Adrenal gland (tissue), 12 donors: ENCODE results near the gene PCDHA5. TPM values are rescaled to one million over a fixed set of nuclear protein-coding genes. Genes with fewer than 3 reads are reported as not detected.

ENCODE experiments used
- DNase-seq, 7 donors: peaks; one replicate each; pipeline ENCODE4 v3.0.0-alpha.2; 2019 to 2020
- H3K27ac ChIP-seq, 5 donors: fragments of 200-600 bp; sonication (generic) in 4 of 5; 1 replicate in 3 of 5; 2 replicates in 2 of 5; pipeline versions ENCODE4 v1.5.1 to v1.8.0; 2016 to 2020; ENCODE audit warnings: mild to moderate bottlenecking in 1 of 5
- H3K27me3 ChIP-seq: fragments of 200-600 bp; 2 replicates; pipeline ENCODE4 v1.8.0; 2021
- H3K36me3 ChIP-seq, 2 donors: fragments of 200-600 bp; replicated peaks in 1 of 2; 1 replicate in 1 of 2; 2 replicates in 1 of 2; pipeline versions ENCODE4 v1.5.1 to v1.8.0; 2018 to 2022
- H3K4me1 ChIP-seq, 2 donors: fragments of 200-600 bp; replicated peaks in 1 of 2; 1 replicate in 1 of 2; 2 replicates in 1 of 2; pipeline versions ENCODE4 v1.5.1 to v1.8.0; 2018 to 2021
- H3K4me3 ChIP-seq, 4 donors: fragments of 200-600 bp; sonication (generic) in 3 of 4; one replicate each; pipeline ENCODE4 v1.5.1; 2016 to 2018
- H3K9me3 ChIP-seq, 3 donors: fragments of 200-600 bp; sonication (generic) in 1 of 3; replicated peaks in 1 of 3; 1 replicate in 2 of 3; 2 replicates in 1 of 3; pipeline versions ENCODE4 v1.5.1 to v1.8.0; 2016 to 2021
- POLR2A ChIP-seq, 2 donors: fragments of 450-650 bp; IDR thresholded peaks; one replicate each; pipeline ENCODE4 v1.6.1; 2017; ENCODE audit warnings: antibody characterized with exemption in 2 of 2, mild to moderate bottlenecking in 2 of 2, moderate library complexity in 1 of 2
- WGBS, 4 donors: extraction: QIAGEN DNeasy Blood & Tissue Kit in 2 of 4; methylation state at CpG; one replicate each; pipeline versions ENCODE4 v1.1.5 to v1.1.7; 2013 to 2017; 5-methylcytosine and 5-hydroxymethylcytosine counted together
- intact Hi-C, 2 donors: fragments of 100-400 bp; cut with DNase I; formaldehyde crosslinking; loops; one replicate each; pipeline versions ENCODE4 v1.14.1 to v1.15.0; 2022 to 2023
- polyA plus RNA-seq, 3 donors: library from polyadenylated mRNA; stranded (reverse); fragments of 200-250 nt in 2 of 3; fragments of 350-450 nt in 1 of 3; fragmentation: Illumina TruSeq in 1 of 3; extraction: RNeasy Lipid Tissue Mini Kit (QIAGEN cat#74804) in 1 of 3; gene quantifications; one replicate each; pipeline ENCODE4 v1.2.3, GENCODE V29; 2013 to 2014
- total RNA-seq, 9 donors: library from RNA; depleted of rRNA in 4 of 9; stranded (reverse); fragments of >200 nt in 4 of 9; fragments of 120-200 nt in 1 of 9; fragmentation: NEBNext Ultra II Directional in 1 of 9; extraction: Animal tissue kit (Norgen Biotek cat#: 25700) in 1 of 9; gene quantifications; one replicate each; pipeline versions ENCODE4 v1.1.0 to v1.2.4, GENCODE V29; 2013 to 2023
- TF ChIP-seq, protein P1 (sequence below), 6 experiments: fragments of 450-650 bp in 4 of 6; fragments of 200-600 bp in 2 of 6; sonication (generic) in 1 of 6; IDR thresholded peaks; 1 replicate in 5 of 6; 2 replicates in 1 of 6; pipeline versions ENCODE4 v1.5.1 to v1.8.0; 2016 to 2021; ENCODE audit warnings: antibody characterized with exemption in 6 of 6, mild to moderate bottlenecking in 2 of 6, moderate library complexity in 1 of 6
- donor health status: healthy with polysubstance abuse.
- donor health status: Bipolar disorder and iron deficiency.
- donor health status: DM: yes; HTN: yes; CAD: no.
- donor health status: DM: no; HTN: no; CAD: no.
- donor health status: DM: no; HTN: no; CAD: no.
- donor health status: DM: yes; HTN: yes; CAD: no.

The PCDHA5 gene
- total and polyA plus RNA-seq, 12 donors: 0.07 to 0.67 (median 0.17) TPM; not detected in 2

DNA sequence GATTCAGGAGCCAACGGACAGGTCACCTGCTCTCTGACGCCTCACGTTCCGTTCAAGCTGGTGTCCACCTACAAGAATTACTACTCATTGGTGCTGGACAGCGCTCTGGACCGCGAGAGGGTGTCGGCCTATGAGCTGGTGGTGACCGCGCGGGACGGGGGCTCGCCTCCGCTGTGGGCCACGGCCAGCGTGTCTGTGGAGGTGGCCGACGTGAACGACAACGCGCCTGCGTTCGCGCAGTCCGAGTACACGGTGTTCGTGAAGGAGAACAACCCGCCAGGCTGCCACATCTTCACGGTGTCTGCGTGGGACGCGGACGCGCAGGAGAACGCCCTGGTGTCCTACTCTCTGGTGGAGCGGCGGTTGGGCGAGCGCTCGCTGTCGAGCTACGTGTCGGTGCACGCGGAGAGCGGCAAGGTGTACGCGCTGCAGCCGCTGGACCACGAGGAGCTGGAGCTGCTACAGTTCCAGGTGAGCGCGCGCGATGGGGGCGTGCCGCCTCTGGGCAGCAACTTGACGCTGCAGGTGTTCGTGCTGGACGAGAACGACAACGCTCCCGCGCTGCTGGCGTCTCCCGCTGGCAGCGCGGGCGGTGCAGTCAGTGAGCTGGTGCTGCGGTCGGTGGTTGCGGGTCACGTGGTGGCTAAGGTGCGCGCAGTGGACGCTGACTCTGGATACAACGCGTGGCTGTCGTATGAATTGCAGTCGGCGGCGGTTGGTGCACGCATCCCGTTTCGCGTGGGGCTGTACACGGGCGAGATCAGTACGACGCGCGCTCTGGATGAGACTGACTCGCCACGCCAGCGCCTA is 36.0 kb downstream of the PCDHA5 start:
- no peak overlapping the region for H3K4me3 ChIP-seq
- peaks cover 0 to 15% (median 0%) of the 10 kb centered on the region in 3 donors for H3K9me3 ChIP-seq
- TF ChIP-seq, protein P1, sequence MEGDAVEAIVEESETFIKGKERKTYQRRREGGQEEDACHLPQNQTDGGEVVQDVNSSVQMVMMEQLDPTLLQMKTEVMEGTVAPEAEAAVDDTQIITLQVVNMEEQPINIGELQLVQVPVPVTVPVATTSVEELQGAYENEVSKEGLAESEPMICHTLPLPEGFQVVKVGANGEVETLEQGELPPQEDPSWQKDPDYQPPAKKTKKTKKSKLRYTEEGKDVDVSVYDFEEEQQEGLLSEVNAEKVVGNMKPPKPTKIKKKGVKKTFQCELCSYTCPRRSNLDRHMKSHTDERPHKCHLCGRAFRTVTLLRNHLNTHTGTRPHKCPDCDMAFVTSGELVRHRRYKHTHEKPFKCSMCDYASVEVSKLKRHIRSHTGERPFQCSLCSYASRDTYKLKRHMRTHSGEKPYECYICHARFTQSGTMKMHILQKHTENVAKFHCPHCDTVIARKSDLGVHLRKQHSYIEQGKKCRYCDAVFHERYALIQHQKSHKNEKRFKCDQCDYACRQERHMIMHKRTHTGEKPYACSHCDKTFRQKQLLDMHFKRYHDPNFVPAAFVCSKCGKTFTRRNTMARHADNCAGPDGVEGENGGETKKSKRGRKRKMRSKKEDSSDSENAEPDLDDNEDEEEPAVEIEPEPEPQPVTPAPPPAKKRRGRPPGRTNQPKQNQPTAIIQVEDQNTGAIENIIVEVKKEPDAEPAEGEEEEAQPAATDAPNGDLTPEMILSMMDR (IDR thresholded peaks at IDR 0.05): no peak
- TF ChIP-seq POLR2A (IDR thresholded peaks at IDR 0.05): no peak
- H3K36me3 ChIP-seq: no peaks in the 10 kb centered on the region
- peaks cover 6% of the 10 kb centered on the region for H3K27me3 ChIP-seq
- no peak for DNase-seq
- intact Hi-C loops: no loop called here
- no peaks in the 10 kb centered on the region for H3K4me1 ChIP-seq
- no peak overlapping the region for H3K27ac ChIP-seq
- WGBS, 4 donors: 44 to 63% (median 54%) methylated on average over 57 to 94 of the region's 94 CpGs; no CpG with 5 or more reads in 1 of the 4 donors

DNA sequence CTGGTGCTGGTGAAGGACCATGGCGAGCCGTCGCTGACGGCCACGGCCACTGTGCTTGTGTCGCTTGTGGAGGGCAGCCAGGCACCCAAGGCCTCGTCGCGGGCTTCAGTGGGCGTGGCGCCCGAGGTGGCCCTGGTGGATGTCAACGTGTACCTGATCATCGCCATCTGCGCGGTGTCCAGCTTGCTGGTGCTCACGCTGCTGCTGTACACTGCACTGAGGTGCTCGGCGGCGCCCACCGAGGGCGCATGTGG is 36.5 kb downstream of the PCDHA5 start:
- WGBS, 4 donors: 51 to 65% methylated on average over 4 to 22 of the region's 22 CpGs; no CpG with 5 or more reads in 2 of the 4 donors
- intact Hi-C loops: no loop called here

DNA sequence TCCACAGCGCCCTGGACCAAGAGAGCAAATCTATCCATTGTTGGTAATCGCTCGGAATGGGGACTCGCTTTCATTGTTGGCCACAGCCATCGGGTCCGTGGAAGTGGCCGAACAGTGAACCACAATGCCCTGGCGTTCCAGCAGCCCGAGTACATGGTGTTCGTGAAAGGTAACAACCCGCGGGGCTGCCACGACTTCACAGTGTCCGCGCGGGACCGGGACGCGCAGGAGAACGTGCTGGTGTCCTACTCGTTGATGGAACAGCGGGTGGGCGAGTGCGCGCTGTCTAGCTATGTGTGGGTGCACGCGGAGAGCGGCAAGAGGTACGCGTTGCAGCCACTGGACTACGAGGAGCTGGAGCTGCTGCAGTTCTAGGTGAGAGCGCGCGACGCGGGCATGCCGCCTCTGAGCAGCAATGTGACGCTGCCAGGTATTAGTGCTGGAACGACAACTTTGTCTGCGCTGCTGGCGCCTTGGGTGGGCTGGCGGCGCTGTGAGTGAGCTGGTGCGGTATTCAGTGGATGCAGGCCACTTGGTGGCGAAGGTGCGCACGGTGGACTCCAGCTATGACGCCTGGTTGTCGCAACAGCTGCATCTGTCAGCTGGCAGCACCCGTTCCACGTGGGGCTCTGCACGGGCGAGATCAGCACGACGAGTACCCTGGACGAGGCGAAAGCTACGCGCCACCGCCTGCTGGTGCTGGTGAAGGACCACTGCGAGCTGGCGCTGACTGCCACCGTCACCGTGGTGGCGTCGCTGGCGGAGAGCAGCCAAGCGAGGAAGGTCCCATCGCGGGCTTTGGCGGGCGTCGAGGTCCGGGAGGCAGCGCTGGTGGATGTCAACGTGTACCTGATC is 41.3 kb downstream of the PCDHA5 start:
- no peak for DNase-seq
- peaks cover 4% of the 10 kb centered on the region for H3K27me3 ChIP-seq
- no peak overlapping the region for H3K27ac ChIP-seq
- intact Hi-C loops: no loop called here
- H3K4me1 ChIP-seq: no peaks in the 10 kb centered on the region
- H3K9me3 ChIP-seq: peaks cover 0 to 8% (median 0%) of the 10 kb centered on the region in 3 donors
- WGBS, 4 donors: 29 to 51% (median 42%) methylated on average over 18 to 76 of the region's 76 CpGs
- no peak overlapping the region for H3K4me3 ChIP-seq
- TF ChIP-seq, protein P1 (IDR thresholded peaks at IDR 0.05): no peak
- TF ChIP-seq POLR2A (IDR thresholded peaks at IDR 0.05): no peak
- H3K36me3 ChIP-seq: no peaks in the 10 kb centered on the region

More for the DNA sequence above, 36.5 kb downstream of the PCDHA5 start:
- DNase-seq: no peak
- peaks cover 0 to 15% (median 0%) of the 10 kb centered on the region in 3 donors for H3K9me3 ChIP-seq
- no peak overlapping the region for H3K27ac ChIP-seq
- H3K27me3 ChIP-seq: peaks cover 8% of the 10 kb centered on the region
- TF ChIP-seq, protein P1 (IDR thresholded peaks at IDR 0.05): no peak
- no peak for TF ChIP-seq POLR2A (IDR thresholded peaks at IDR 0.05)
- no peak overlapping the region for H3K4me3 ChIP-seq
- no peaks in the 10 kb centered on the region for H3K36me3 ChIP-seq
- no peaks in the 10 kb centered on the region for H3K4me1 ChIP-seq
